HEK293 (cell line): ENCODE measurements around the gene EPHA4.

Source experiments
- CTCF ChIA-PET: fragments of 350-600 bp; formaldehyde crosslinking; extraction: SDS; loops from one replicate; lab custom pipeline; 2021; ENCODE audit warnings: antibody characterized with exemption; lab: Yijun Ruan, JAX
- POLR2A ChIA-PET: fragments of 300-600 bp; formaldehyde crosslinking; extraction: SDS; loops from one replicate; lab custom pipeline; 2020; ENCODE audit warnings: antibody characterized with exemption, inconsistent platforms; lab: Yijun Ruan, JAX
- H3K27ac ChIP-seq: fragments of 200-500 bp; sonication (Bioruptor generic); 2 replicates; pipeline ENCODE4 v1.5.1; 2014; ENCODE audit warnings: low read depth, low read length, control low read depth, inconsistent platforms; ENCODE audit errors: extremely low read depth
- H3K36me3 ChIP-seq, 2 experiments: fragments of 200-500 bp in 1 of 2; sonication (Bioruptor generic) in 1 of 2; 1 replicate in 1 of 2; 2 replicates in 1 of 2; pipeline ENCODE4 v1.5.1; 2014 to 2017; ENCODE audit warnings: inconsistent platforms in 2 of 2, low read length in 2 of 2; ENCODE audit not compliant: control insufficient read depth in 2 of 2, insufficient read depth in 1 of 2
- H3K4me1 ChIP-seq: fragments of 200-500 bp; sonication (Bioruptor generic); 2 replicates; pipeline ENCODE4 v1.5.1; 2014; ENCODE audit warnings: mild to moderate bottlenecking, low read length, inconsistent platforms; ENCODE audit not compliant: control insufficient read depth, insufficient read depth
- H3K4me3 ChIP-seq: 2 replicates; pipeline ENCODE4 v1.5.1; 2011; ENCODE audit warnings: low read depth, mild to moderate bottlenecking, control low read depth, low read length, moderate library complexity
- H3K9me3 ChIP-seq: fragments of 200-500 bp; sonication (Bioruptor generic); 2 replicates; pipeline ENCODE4 v1.5.1; 2014; ENCODE audit warnings: low read depth, low read length, inconsistent platforms; ENCODE audit not compliant: control insufficient read depth, insufficient read depth
- HOXC10 ChIP-seq: sonication (generic); formaldehyde crosslinking; IDR thresholded peaks from 2 replicates; pipeline ENCODE4 v1.8.1; 2023; ENCODE audit warnings: mild to moderate bottlenecking, missing genetic modification reagents
- KLF17 ChIP-seq: fragments of 450-650 bp; formaldehyde crosslinking; IDR thresholded peaks from 2 replicates; pipeline ENCODE4 v1.5.1; 2016; ENCODE audit warnings: missing biosample characterization, missing genetic modification characterization
- KLF8 ChIP-seq: fragments of 450-650 bp; formaldehyde crosslinking; IDR thresholded peaks from 2 replicates; pipeline ENCODE4 v1.5.1; 2016; ENCODE audit warnings: missing biosample characterization, missing genetic modification characterization
- OSR2 ChIP-seq: fragments of 450-650 bp; formaldehyde crosslinking; IDR thresholded peaks from 2 replicates; pipeline ENCODE4 v1.5.1; 2016; ENCODE audit warnings: missing biosample characterization, missing genetic modification characterization
- SCRT1 ChIP-seq: fragments of 450-650 bp; formaldehyde crosslinking; IDR thresholded peaks from 2 replicates; pipeline ENCODE4 v1.5.1; 2016; ENCODE audit warnings: missing biosample characterization, missing genetic modification characterization, borderline replicate concordance
- ZBTB7A ChIP-seq: fragments of 450-650 bp; formaldehyde crosslinking; IDR thresholded peaks from 2 replicates; pipeline ENCODE4 v1.5.1; 2016; ENCODE audit warnings: low read depth, missing biosample characterization, missing genetic modification characterization
- ZNF10 ChIP-seq: fragments of 450-650 bp; formaldehyde crosslinking; IDR thresholded peaks from 2 replicates; pipeline ENCODE4 v1.5.1; 2017; ENCODE audit warnings: missing biosample characterization, missing genetic modification characterization
- ZNF18 ChIP-seq: fragments of 450-650 bp; formaldehyde crosslinking; IDR thresholded peaks from 2 replicates; pipeline ENCODE4 v1.5.1; 2016; ENCODE audit warnings: missing biosample characterization, missing genetic modification characterization
- ZNF292 ChIP-seq: fragments of 450-650 bp; formaldehyde crosslinking; IDR thresholded peaks from 2 replicates; pipeline ENCODE4 v1.5.1; 2016; ENCODE audit warnings: low read depth, missing biosample characterization, missing genetic modification characterization, borderline replicate concordance
- ZNF394 ChIP-seq: fragments of 450-650 bp; formaldehyde crosslinking; IDR thresholded peaks from 2 replicates; pipeline ENCODE4 v1.5.1; 2016; ENCODE audit warnings: missing biosample characterization, missing genetic modification characterization, mild to moderate bottlenecking, moderate library complexity, borderline replicate concordance
- ZNF501 ChIP-seq: fragments of 450-650 bp; formaldehyde crosslinking; IDR thresholded peaks from 2 replicates; pipeline ENCODE4 v1.5.1; 2016; ENCODE audit warnings: missing biosample characterization, missing genetic modification characterization
- ZNF585B ChIP-seq: fragments of 450-650 bp; formaldehyde crosslinking; IDR thresholded peaks from 2 replicates; pipeline ENCODE4 v1.5.1; 2016; ENCODE audit warnings: missing biosample characterization, missing genetic modification characterization
- ZNF600 ChIP-seq: fragments of 450-650 bp; formaldehyde crosslinking; IDR thresholded peaks from 2 replicates; pipeline ENCODE4 v1.5.1; 2016; ENCODE audit warnings: missing biosample characterization, missing genetic modification characterization
- ZNF654 ChIP-seq: fragments of 450-650 bp; formaldehyde crosslinking; IDR thresholded peaks from 2 replicates; pipeline ENCODE4 v1.5.1; 2016; ENCODE audit warnings: low read depth, missing biosample characterization, missing genetic modification characterization
- ZNF830 ChIP-seq: fragments of 450-650 bp; IDR thresholded peaks from 2 replicates; pipeline ENCODE4 v1.5.0; 2018; ENCODE audit warnings: missing biosample characterization, missing genetic modification characterization, low read depth, mild to moderate bottlenecking, moderate library complexity
- TF ChIP-seq, protein P1 (sequence below): fragments of 450-650 bp; formaldehyde crosslinking; IDR thresholded peaks from 2 replicates; pipeline ENCODE4 v1.5.1; 2017; ENCODE audit warnings: missing biosample characterization, mild to moderate bottlenecking, missing genetic modification characterization, moderate library complexity
- TF ChIP-seq, protein P2 (sequence below): fragments of 450-650 bp; formaldehyde crosslinking; IDR thresholded peaks from 2 replicates; pipeline ENCODE4 v1.5.1; 2016; ENCODE audit warnings: missing biosample characterization, missing genetic modification characterization
- TF ChIP-seq, protein P3 (sequence below): fragments of 450-650 bp; formaldehyde crosslinking; IDR thresholded peaks from 2 replicates; pipeline ENCODE4 v1.5.1; 2017; ENCODE audit warnings: missing biosample characterization, missing genetic modification characterization
- TF ChIP-seq, protein P4 (sequence below): fragments of 450-650 bp; formaldehyde crosslinking; IDR thresholded peaks from 2 replicates; pipeline ENCODE4 v1.5.1; 2016; ENCODE audit warnings: missing biosample characterization, missing genetic modification characterization
- TF ChIP-seq, protein P5 (sequence below): fragments of 450-650 bp; formaldehyde crosslinking; IDR thresholded peaks from 2 replicates; pipeline ENCODE4 v1.5.1; 2016; ENCODE audit warnings: missing biosample characterization, missing genetic modification characterization

Gene EPHA4

GRCh38 chr2:221501210-221501882 lies 70.8 kb downstream of the EPHA4 start:
- Histone ChIP-seq H3K9me3 (no peaks in the 10 kb centered on the region), H3K27ac (no peak overlapping the region), H3K36me3 (peaks cover 0 to 10% of the 10 kb centered on the region in 2 experiments; a peak in 2 of 3 replicates), H3K4me1 (peaks cover 8% of the 10 kb centered on the region), H3K4me3 (no peak overlapping the region)
- ChIA-PET CTCF (no interaction called here), POLR2A (no interaction called here)
- TF ChIP-seq, protein P1, sequence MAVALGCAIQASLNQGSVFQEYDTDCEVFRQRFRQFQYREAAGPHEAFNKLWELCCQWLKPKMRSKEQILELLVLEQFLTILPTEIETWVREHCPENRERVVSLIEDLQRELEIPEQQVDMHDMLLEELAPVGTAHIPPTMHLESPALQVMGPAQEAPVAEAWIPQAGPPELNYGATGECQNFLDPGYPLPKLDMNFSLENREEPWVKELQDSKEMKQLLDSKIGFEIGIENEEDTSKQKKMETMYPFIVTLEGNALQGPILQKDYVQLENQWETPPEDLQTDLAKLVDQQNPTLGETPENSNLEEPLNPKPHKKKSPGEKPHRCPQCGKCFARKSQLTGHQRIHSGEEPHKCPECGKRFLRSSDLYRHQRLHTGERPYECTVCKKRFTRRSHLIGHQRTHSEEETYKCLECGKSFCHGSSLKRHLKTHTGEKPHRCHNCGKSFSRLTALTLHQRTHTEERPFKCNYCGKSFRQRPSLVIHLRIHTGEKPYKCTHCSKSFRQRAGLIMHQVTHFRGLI (tag by site-specific recombination), result no peak
- no peak for TF ChIP-seq ZNF501 (tag by site-specific recombination)
- TF ChIP-seq ZNF600 (tag by site-specific recombination), result 0 out of 2 replicates have a peak, but pooled peaks have one; percentile 31
- no peak for TF ChIP-seq ZNF18 (tag by site-specific recombination)

- ChIA-PET POLR2A (interaction anchor here (0.7 kb wide), 1 partner anchor 61 kb away, joined by 3 read pairs; no protein-coding TSS in a partner anchor), CTCF (interaction anchor here (0.7 kb wide), 1 partner anchor 19 kb away, joined by 3 read pairs; no protein-coding TSS in a partner anchor)
- H3K4me1 ChIP-seq, result peaks cover 8% of the 10 kb centered on the region
- TF ChIP-seq ZNF292 (tag by site-specific recombination) (no peak), HOXC10 (CRISPR knock-in tag) (no peak), ZNF654 (no peak), ZNF585B (tag by site-specific recombination) (no peak), KLF8 (no peak), SCRT1 (tag by site-specific recombination) (no peak), OSR2 (no peak), ZNF10 (no peak), ZNF394 (tag by site-specific recombination) (no peak), KLF17 (tag by site-specific recombination) (no peak), ZNF830 (tag by site-specific recombination) (no peak), ZBTB7A (tag by site-specific recombination) (no peak)
- TF ChIP-seq, protein P2, sequence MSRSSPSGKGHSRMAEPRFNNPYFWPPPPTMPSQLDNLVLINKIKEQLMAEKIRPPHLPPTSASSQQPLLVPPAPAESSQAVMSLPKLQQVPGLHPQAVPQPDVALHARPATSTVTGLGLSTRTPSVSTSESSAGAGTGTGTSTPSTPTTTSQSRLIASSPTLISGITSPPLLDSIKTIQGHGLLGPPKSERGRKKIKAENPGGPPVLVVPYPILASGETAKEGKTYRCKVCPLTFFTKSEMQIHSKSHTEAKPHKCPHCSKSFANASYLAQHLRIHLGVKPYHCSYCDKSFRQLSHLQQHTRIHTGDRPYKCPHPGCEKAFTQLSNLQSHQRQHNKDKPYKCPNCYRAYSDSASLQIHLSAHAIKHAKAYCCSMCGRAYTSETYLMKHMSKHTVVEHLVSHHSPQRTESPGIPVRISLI, result no peak
- TF ChIP-seq, protein P3, sequence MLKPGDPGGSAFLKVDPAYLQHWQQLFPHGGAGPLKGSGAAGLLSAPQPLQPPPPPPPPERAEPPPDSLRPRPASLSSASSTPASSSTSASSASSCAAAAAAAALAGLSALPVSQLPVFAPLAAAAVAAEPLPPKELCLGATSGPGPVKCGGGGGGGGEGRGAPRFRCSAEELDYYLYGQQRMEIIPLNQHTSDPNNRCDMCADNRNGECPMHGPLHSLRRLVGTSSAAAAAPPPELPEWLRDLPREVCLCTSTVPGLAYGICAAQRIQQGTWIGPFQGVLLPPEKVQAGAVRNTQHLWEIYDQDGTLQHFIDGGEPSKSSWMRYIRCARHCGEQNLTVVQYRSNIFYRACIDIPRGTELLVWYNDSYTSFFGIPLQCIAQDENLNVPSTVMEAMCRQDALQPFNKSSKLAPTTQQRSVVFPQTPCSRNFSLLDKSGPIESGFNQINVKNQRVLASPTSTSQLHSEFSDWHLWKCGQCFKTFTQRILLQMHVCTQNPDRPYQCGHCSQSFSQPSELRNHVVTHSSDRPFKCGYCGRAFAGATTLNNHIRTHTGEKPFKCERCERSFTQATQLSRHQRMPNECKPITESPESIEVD (tag by site-specific recombination), result no peak
- TF ChIP-seq, protein P4, sequence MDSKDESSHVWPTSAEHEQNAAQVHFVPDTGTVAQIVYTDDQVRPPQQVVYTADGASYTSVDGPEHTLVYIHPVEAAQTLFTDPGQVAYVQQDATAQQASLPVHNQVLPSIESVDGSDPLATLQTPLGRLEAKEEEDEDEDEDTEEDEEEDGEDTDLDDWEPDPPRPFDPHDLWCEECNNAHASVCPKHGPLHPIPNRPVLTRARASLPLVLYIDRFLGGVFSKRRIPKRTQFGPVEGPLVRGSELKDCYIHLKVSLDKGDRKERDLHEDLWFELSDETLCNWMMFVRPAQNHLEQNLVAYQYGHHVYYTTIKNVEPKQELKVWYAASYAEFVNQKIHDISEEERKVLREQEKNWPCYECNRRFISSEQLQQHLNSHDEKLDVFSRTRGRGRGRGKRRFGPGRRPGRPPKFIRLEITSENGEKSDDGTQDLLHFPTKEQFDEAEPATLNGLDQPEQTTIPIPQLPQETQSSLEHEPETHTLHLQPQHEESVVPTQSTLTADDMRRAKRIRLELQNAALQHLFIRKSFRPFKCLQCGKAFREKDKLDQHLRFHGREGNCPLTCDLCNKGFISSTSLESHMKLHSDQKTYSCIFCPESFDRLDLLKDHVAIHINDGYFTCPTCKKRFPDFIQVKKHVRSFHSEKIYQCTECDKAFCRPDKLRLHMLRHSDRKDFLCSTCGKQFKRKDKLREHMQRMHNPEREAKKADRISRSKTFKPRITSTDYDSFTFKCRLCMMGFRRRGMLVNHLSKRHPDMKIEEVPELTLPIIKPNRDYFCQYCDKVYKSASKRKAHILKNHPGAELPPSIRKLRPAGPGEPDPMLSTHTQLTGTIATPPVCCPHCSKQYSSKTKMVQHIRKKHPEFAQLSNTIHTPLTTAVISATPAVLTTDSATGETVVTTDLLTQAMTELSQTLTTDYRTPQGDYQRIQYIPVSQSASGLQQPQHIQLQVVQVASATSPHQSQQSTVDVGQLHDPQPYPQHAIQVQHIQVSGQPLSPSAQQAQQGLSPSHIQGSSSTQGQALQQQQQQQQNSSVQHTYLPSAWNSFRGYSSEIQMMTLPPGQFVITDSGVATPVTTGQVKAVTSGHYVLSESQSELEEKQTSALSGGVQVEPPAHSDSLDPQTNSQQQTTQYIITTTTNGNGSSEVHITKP, result no peak
- TF ChIP-seq, protein P5, sequence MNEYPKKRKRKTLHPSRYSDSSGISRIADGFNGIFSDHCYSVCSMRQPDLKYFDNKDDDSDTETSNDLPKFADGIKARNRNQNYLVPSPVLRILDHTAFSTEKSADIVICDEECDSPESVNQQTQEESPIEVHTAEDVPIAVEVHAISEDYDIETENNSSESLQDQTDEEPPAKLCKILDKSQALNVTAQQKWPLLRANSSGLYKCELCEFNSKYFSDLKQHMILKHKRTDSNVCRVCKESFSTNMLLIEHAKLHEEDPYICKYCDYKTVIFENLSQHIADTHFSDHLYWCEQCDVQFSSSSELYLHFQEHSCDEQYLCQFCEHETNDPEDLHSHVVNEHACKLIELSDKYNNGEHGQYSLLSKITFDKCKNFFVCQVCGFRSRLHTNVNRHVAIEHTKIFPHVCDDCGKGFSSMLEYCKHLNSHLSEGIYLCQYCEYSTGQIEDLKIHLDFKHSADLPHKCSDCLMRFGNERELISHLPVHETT, result no peak
These were observed 71.4 kb downstream of the EPHA4 start for GRCh38 chr2:221500501-221501209.

More at GRCh38 chr2:221500501-221501209, 71.4 kb downstream of the EPHA4 start:
- Histone ChIP-seq H3K9me3 (no peaks in the 10 kb centered on the region), H3K36me3 (peaks cover 0 to 10% of the 10 kb centered on the region in 2 experiments; a peak in 2 of 3 replicates), H3K27ac (no peak overlapping the region), H3K4me3 (no peak overlapping the region)
